Measurements from ENCODE around the gene NR5A2.

Gene NR5A2

GRCh38 chr1:200081151-200081968 is 53.9 kb downstream of the NR5A2 start:
- ChIA-PET POLR2A (no interaction called here), CTCF (interaction anchor here (0.6 kb wide), 1 partner anchor 537 kb away, joined by 4 read pairs; no protein-coding TSS in a partner anchor)
- no peak for TF ChIP-seq L3MBTL2 (conservative IDR thresholded peaks at IDR 0.05)
- TF ChIP-seq ZNF384 (IDR thresholded peaks at IDR 0.05): peak; percentile 47; the same call in 1 of the 2 replicates
- no peak for DNase-seq (ENCODE audit: extremely low spot score)

GRCh38 chr1:200081969-200082245 is 54.4 kb downstream of the NR5A2 start:
- POLR2A ChIA-PET: no interaction called here
- CTCF ChIA-PET: no interaction called here
- no peak for TF ChIP-seq ARNT (IDR thresholded peaks at IDR 0.05)
- no peak for TF ChIP-seq ZNF384 (IDR thresholded peaks at IDR 0.05)
- TF ChIP-seq HDGF (IDR thresholded peaks at IDR 0.05; ENCODE audit: borderline replicate concordance): no peak
- TF ChIP-seq ELF4 (IDR thresholded peaks at IDR 0.05): no peak
- no peak for DNase-seq (ENCODE audit: extremely low spot score)

GRCh38 chr1:200082329-200082728 is 54.8 kb downstream of the NR5A2 start:
- CTCF ChIA-PET: no interaction called here
- no peak for DNase-seq (ENCODE audit: extremely low spot score)
- no peak for TF ChIP-seq SUZ12 (IDR thresholded peaks at IDR 0.05)
- TF ChIP-seq FOXK2 (IDR thresholded peaks at IDR 0.05): no peak
- no peak for TF ChIP-seq BHLHE40 (IDR thresholded peaks at IDR 0.05; ENCODE audit: borderline replicate concordance)
- no peak for TF ChIP-seq LEF1 (IDR thresholded peaks at IDR 0.05; ENCODE audit: borderline replicate concordance)
- POLR2A ChIA-PET: no interaction called here

GRCh38 chr1:200090252-200091159 is 63.0 kb downstream of the NR5A2 start:
- ChIA-PET POLR2A (no interaction called here), CTCF (interaction anchor here (0.6 kb wide), 1 partner anchor 532 kb away, joined by 3 read pairs; no protein-coding TSS in a partner anchor)
- DNase-seq (ENCODE audit: extremely low spot score): peak; percentile 52
- no peak for TF ChIP-seq FOXM1 (IDR thresholded peaks at IDR 0.05; ENCODE audit: borderline replicate concordance)
- no peak for TF ChIP-seq L3MBTL2 (conservative IDR thresholded peaks at IDR 0.05)
- TF ChIP-seq CTBP1 (IDR thresholded peaks at IDR 0.05; ENCODE audit: borderline replicate concordance): no peak
- TF ChIP-seq BHLHE40 (IDR thresholded peaks at IDR 0.05; ENCODE audit: borderline replicate concordance): no peak
- TF ChIP-seq ELF4 (IDR thresholded peaks at IDR 0.05): no peak
- TF ChIP-seq SUZ12 (IDR thresholded peaks at IDR 0.05): no peak
- TF ChIP-seq TARDBP (IDR thresholded peaks at IDR 0.05): no peak
- no peak for TF ChIP-seq PKNOX1 (IDR thresholded peaks at IDR 0.05)
- TF ChIP-seq ZNF384 (IDR thresholded peaks at IDR 0.05): no peak
- no peak for TF ChIP-seq ARNT (IDR thresholded peaks at IDR 0.05)
- no peak for TF ChIP-seq LEF1 (IDR thresholded peaks at IDR 0.05; ENCODE audit: borderline replicate concordance)
- no peak for TF ChIP-seq SP1 (IDR thresholded peaks at IDR 0.05)
- no peak for TF ChIP-seq FOXK2 (IDR thresholded peaks at IDR 0.05)
- no peak for TF ChIP-seq NFRKB (IDR thresholded peaks at IDR 0.05)
- TF ChIP-seq FOXA1 (IDR thresholded peaks at IDR 0.05): no peak

GRCh38 chr1:200095057-200095577 is 67.6 kb downstream of the NR5A2 start:
- POLR2A ChIA-PET: no interaction called here

GRCh38 chr1:200096774-200097173 is 69.3 kb downstream of the NR5A2 start:
- no peak for TF ChIP-seq BHLHE40 (IDR thresholded peaks at IDR 0.05; ENCODE audit: borderline replicate concordance)
- TF ChIP-seq PKNOX1 (IDR thresholded peaks at IDR 0.05): no peak
- ChIA-PET POLR2A (no interaction called here), CTCF (no interaction called here)
- DNase-seq (ENCODE audit: extremely low spot score): no peak

More at GRCh38 chr1:200095057-200095577, 67.6 kb downstream of the NR5A2 start:
- DNase-seq (ENCODE audit: extremely low spot score): no peak
- TF ChIP-seq L3MBTL2 (conservative IDR thresholded peaks at IDR 0.05) (no peak), HDGF (IDR thresholded peaks at IDR 0.05; ENCODE audit: borderline replicate concordance) (no peak), ELF4 (IDR thresholded peaks at IDR 0.05) (no peak), FOXA1 (IDR thresholded peaks at IDR 0.05) (no peak), NFRKB (IDR thresholded peaks at IDR 0.05) (no peak), FOXM1 (IDR thresholded peaks at IDR 0.05; ENCODE audit: borderline replicate concordance) (no peak), SUZ12 (IDR thresholded peaks at IDR 0.05) (no peak), ARNT (IDR thresholded peaks at IDR 0.05) (no peak), FOXK2 (IDR thresholded peaks at IDR 0.05) (no peak), LEF1 (IDR thresholded peaks at IDR 0.05; ENCODE audit: borderline replicate concordance) (no peak), SP1 (IDR thresholded peaks at IDR 0.05) (no peak), CTBP1 (IDR thresholded peaks at IDR 0.05; ENCODE audit: borderline replicate concordance) (no peak), TARDBP (IDR thresholded peaks at IDR 0.05) (no peak), ZNF384 (IDR thresholded peaks at IDR 0.05) (no peak)
- CTCF ChIA-PET: interaction anchor here (0.6 kb wide), 1 partner anchor 420 kb away, joined by 5 read pairs; no protein-coding TSS in a partner anchor

- no peak for DNase-seq (ENCODE audit: extremely low spot score)
- ChIA-PET POLR2A (no interaction called here), CTCF (interaction anchor here (0.6 kb wide), 1 partner anchor 27 kb away, joined by 4 read pairs; no protein-coding TSS in a partner anchor)
- TF ChIP-seq FOXK2 (IDR thresholded peaks at IDR 0.05) (no peak), ZNF384 (IDR thresholded peaks at IDR 0.05) (no peak), LEF1 (IDR thresholded peaks at IDR 0.05; ENCODE audit: borderline replicate concordance) (no peak), TARDBP (IDR thresholded peaks at IDR 0.05) (no peak), ELF4 (IDR thresholded peaks at IDR 0.05) (no peak), FOXM1 (IDR thresholded peaks at IDR 0.05; ENCODE audit: borderline replicate concordance) (no peak), NFRKB (IDR thresholded peaks at IDR 0.05) (no peak), SUZ12 (IDR thresholded peaks at IDR 0.05) (no peak), PKNOX1 (IDR thresholded peaks at IDR 0.05) (no peak), SP1 (IDR thresholded peaks at IDR 0.05) (no peak), HDGF (IDR thresholded peaks at IDR 0.05; ENCODE audit: borderline replicate concordance) (no peak), CTBP1 (IDR thresholded peaks at IDR 0.05; ENCODE audit: borderline replicate concordance) (no peak), BHLHE40 (IDR thresholded peaks at IDR 0.05; ENCODE audit: borderline replicate concordance) (no peak), L3MBTL2 (conservative IDR thresholded peaks at IDR 0.05) (no peak)
Measured at GRCh38 chr1:200099040-200099439, 71.5 kb downstream of the NR5A2 start.

All from HEK293T (cell line).